Measurements from ENCODE around the gene FHL2. TPM values are rescaled to one million over a fixed set of nuclear protein-coding genes. Genes with fewer than 3 reads are reported as not detected.

Gene FHL2
- total RNA-seq, 4 donors from 2014 or later, result 36.7 to 81.2 (median 44.0) TPM

DNA sequence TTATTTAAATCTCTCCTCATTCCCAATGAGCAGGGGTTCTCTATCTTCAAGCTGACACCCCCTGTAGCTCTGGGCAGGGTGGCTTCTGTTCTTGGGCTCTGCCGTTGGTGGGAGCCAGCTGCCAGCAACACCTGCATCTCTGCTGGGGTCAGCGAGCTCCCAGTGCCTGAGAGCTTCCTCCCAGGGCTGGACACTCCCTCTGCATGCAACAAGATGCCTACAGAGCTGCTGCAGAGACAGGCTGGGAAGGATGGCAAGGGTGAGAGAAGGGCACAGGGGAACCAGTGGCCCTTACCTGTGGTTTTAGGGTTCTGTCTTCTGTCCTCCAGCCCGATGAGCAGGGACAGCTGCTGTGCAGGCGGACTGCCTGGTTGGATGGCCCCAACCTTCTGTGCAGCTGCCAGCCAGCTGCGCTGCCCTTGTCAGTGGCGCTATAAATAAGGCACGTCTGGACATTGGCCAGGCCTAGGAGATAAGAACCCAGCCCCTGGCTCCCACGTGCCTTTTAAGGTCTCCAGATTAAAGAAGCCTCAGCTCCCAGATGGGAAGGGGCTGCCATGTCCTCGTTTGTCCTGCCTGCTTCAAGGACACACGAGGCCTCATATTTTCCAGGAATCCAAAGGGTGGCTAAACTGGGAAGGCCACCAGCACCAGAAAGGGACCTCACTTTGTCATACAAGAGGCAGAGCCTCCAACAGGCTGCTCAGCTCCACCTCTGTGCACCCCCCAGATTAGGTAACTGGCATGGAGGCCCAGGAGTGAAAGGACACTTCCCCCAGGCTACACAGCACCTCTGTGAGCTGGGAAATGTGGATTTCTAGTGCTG is 39.5 kb upstream of the FHL2 start:
- DNase-seq, result no peak
- Histone ChIP-seq H3K4me1 (peaks cover 0 to 5% of the 10 kb centered on the region in 2 donors), H3K36me3 (no peaks in the 10 kb centered on the region), H3K9me3 (no peaks in the 10 kb centered on the region), H3K27me3 (no peaks in the 10 kb centered on the region), H3K4me3 (replicated peaks in 1 of 3) (no peak overlapping the region), H3K27ac (no peak overlapping the region)
- 63 to 65% methylated on average over 6 to 10 of the region's 10 CpGs for WGBS, 2 donors
- intact Hi-C loops (cut with DNase I), result no loop called here
- TF ChIP-seq, protein P1, sequence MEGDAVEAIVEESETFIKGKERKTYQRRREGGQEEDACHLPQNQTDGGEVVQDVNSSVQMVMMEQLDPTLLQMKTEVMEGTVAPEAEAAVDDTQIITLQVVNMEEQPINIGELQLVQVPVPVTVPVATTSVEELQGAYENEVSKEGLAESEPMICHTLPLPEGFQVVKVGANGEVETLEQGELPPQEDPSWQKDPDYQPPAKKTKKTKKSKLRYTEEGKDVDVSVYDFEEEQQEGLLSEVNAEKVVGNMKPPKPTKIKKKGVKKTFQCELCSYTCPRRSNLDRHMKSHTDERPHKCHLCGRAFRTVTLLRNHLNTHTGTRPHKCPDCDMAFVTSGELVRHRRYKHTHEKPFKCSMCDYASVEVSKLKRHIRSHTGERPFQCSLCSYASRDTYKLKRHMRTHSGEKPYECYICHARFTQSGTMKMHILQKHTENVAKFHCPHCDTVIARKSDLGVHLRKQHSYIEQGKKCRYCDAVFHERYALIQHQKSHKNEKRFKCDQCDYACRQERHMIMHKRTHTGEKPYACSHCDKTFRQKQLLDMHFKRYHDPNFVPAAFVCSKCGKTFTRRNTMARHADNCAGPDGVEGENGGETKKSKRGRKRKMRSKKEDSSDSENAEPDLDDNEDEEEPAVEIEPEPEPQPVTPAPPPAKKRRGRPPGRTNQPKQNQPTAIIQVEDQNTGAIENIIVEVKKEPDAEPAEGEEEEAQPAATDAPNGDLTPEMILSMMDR (IDR thresholded peaks at IDR 0.05), result no peak
- no peak for TF ChIP-seq POLR2A (IDR thresholded peaks at IDR 0.05)

DNA sequence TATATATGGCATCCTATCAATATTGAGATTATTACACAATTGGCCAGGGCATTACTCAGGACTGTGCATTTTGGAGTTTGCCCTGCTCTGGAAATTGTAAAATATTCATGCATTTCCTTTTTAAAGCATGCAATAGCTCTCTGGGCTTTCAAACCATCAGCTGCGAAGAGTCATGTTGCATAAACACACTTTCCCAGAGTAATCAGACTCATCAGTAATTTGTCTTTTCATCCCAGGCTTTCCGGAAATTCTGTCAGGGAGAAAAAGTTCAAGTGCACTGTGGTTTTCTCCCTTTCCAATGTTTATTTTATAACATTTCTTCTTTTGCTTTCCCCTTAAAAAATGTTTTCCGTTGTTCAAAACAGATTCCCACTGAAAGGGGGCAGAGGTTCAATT is 38.9 kb upstream of the FHL2 start:
- H3K27me3 ChIP-seq, result no peaks in the 10 kb centered on the region
- TF ChIP-seq POLR2A (IDR thresholded peaks at IDR 0.05), result no peak
- TF ChIP-seq, protein P1 (IDR thresholded peaks at IDR 0.05), result no peak
- peaks cover 0 to 5% of the 10 kb centered on the region in 2 donors for H3K4me1 ChIP-seq
- H3K27ac ChIP-seq, result no peak overlapping the region
- no peak overlapping the region for H3K4me3 ChIP-seq (replicated peaks in 1 of 3)
- no peak for DNase-seq
- no peaks in the 10 kb centered on the region for H3K36me3 ChIP-seq
- WGBS, 2 donors, result 72% methylated on average over 3 of the region's 3 CpGs
- no peaks in the 10 kb centered on the region for H3K9me3 ChIP-seq
- intact Hi-C loops (cut with DNase I), result no loop called here

DNA sequence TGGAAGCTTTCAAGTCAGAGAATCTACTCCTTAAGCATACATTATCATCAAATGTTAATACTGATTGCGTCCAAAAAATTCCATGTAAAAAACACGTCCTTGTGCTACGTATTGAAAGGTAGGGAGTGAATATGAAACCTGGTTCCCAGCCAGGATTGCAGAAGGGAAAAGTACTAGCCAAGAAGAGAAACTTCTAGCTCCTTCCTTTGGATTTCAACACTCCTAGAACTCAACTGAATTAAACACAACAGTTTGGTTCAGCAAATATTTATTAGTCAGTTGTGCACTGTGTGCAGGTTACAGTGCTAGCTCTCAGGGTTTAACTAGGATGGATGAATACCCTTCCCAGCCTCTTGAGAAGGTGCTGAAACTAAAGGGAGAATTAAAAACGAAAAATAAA is 33.9 kb upstream of the FHL2 start:
- intact Hi-C loops (cut with DNase I), result no loop called here
- H3K4me1 ChIP-seq, result no peaks in the 10 kb centered on the region
- TF ChIP-seq POLR2A (IDR thresholded peaks at IDR 0.05), result no peak
- TF ChIP-seq, protein P1 (IDR thresholded peaks at IDR 0.05), result no peak
- no peaks in the 10 kb centered on the region for H3K27me3 ChIP-seq
- H3K9me3 ChIP-seq, result no peaks in the 10 kb centered on the region
- no peaks in the 10 kb centered on the region for H3K36me3 ChIP-seq
- H3K4me3 ChIP-seq (replicated peaks in 1 of 3), result no peak overlapping the region
- H3K27ac ChIP-seq, result peak overlapping the region in 1 of 3 donors; percentile 6
- 83 to 85% methylated on average over 4 of the region's 4 CpGs for WGBS, 2 donors
- DNase-seq, result no peak

DNA sequence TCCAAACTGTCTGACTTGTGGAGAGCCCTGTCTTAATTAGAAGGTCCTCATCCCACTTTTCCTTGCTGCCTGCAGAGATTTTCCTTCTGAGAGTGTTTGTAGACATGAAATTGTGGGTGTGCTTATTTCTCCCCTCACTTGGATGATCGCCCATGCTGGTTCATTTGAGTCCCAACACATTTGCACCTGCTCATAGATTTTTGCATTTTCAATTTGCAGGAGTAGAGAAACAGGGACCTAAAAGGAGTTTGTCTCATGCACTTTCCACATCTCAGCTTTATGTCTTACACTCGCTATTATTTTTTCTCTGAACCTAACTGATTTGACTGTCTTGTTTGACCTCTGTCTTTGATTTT is 33.2 kb upstream of the FHL2 start:
- no peak overlapping the region for H3K4me3 ChIP-seq (replicated peaks in 1 of 3)
- WGBS, 2 donors, result 81 to 83% methylated on average over 2 of the region's 2 CpGs
- no peak for TF ChIP-seq POLR2A (IDR thresholded peaks at IDR 0.05)
- TF ChIP-seq, protein P1 (IDR thresholded peaks at IDR 0.05), result no peak

DNA sequence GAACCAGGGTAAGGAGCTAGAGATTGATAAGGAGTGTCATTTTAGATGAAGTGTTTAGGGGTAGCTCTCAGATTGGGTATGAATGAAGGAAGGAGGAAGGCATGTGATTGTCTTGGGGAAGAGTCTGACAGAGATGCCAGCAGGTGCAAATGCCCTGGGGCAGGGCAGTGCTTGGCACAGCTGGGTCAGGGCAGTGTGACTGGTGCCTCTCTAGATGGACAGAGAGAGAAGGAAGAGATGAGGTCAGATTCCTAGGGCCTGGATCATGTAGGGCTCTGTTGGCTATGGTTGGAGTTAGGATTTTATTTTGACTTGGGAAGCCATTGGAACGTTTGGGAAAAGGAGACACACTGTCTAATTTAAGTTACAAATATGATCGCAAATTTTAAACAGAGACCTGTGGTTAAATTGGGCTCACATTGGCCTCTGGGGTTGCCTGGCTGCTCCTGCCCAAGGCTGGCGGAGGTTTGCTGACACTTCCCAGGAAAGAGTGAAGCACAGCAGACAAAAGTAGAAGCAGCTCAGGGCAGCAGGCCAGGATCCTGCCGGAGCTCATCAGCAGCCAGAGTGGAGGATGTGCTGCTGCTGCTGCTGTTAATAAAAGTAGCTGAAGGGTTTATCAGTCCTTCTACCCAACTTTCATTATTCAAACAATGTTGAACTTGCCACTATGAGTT is 32.7 kb upstream of the FHL2 start:
- H3K36me3 ChIP-seq, result no peaks in the 10 kb centered on the region
- WGBS, 2 donors, result 47 to 62% methylated on average over 4 of the region's 4 CpGs
- no peaks in the 10 kb centered on the region for H3K4me1 ChIP-seq
- intact Hi-C loops (cut with DNase I), result no loop called here
- H3K27me3 ChIP-seq, result no peaks in the 10 kb centered on the region
- H3K9me3 ChIP-seq, result no peaks in the 10 kb centered on the region
- DNase-seq, result peak; percentile 24 to 49
- TF ChIP-seq, protein P1 (IDR thresholded peaks at IDR 0.05), result no peak
- H3K27ac ChIP-seq, result no peak overlapping the region
- no peak overlapping the region for H3K4me3 ChIP-seq (replicated peaks in 1 of 3)

More for the DNA sequence above, 33.2 kb upstream of the FHL2 start:
- Histone ChIP-seq H3K9me3 (no peaks in the 10 kb centered on the region), H3K27ac (peak overlapping the region in 1 of 3 donors; percentile 6), H3K27me3 (no peaks in the 10 kb centered on the region), H3K4me1 (no peaks in the 10 kb centered on the region), H3K36me3 (no peaks in the 10 kb centered on the region)
- no peak for DNase-seq
- intact Hi-C loops (cut with DNase I), result no loop called here

All from thyroid gland (tissue), 4 donors.